ENCODE measurements around the gene BRAP. TPM values are rescaled to one million over a fixed set of nuclear protein-coding genes. Genes with fewer than 3 reads are reported as not detected.

The BRAP gene
- total and polyA plus RNA-seq, 10 of the 15 experiments (the other 5 are each of a cell fraction or from before 2014, with no cell fraction given) = 2.3 to 28.2 (median 17.8) TPM

DNA sequence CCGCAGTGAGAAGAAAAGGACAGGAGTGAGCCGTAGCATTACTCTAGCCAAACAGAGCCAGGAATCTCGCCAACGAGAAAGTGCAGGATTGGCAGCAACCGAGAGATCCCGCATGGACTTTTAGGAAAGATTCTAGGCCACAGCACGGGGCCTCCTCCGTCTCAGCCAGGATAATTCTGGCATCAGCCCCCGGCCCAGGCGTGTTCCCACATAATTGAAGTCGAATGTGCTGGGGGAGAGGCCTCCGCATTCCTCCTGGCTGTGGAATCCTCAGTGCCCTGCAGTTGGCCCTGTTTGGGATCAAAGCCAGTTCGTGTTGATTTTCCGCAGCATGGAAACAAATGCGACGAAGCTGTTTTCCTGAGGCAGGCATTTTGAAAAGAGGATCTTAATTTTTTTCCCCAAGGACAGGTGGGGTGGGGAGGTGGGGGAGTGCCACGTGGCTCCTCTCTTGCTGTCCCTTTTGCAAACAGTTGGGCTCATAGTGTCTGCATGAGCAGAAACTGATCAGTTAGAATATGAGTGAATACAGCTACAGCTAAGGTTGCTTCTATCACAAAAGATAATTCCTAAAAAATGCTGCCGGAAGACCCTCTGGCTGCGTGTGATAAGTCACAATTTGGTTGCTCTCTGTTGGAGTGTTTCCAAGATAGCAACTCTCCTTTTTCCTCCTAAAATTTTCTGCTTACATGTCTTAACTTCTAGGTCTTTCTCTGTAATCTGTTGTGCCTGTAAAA is 49.4 kb downstream of the BRAP start (continued):
- no peak for TF ChIP-seq NFXL1 (IDR thresholded peaks at IDR 0.05; ENCODE audit: borderline replicate concordance)
- no peak for TF ChIP-seq KLF5 (IDR thresholded peaks at IDR 0.05; ENCODE audit: partially characterized antibody)
- TF ChIP-seq, protein P1, sequence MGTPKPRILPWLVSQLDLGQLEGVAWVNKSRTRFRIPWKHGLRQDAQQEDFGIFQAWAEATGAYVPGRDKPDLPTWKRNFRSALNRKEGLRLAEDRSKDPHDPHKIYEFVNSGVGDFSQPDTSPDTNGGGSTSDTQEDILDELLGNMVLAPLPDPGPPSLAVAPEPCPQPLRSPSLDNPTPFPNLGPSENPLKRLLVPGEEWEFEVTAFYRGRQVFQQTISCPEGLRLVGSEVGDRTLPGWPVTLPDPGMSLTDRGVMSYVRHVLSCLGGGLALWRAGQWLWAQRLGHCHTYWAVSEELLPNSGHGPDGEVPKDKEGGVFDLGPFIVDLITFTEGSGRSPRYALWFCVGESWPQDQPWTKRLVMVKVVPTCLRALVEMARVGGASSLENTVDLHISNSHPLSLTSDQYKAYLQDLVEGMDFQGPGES (IDR thresholded peaks at IDR 0.05) = no peak
- no peak for TF ChIP-seq RUNX3 (IDR thresholded peaks at IDR 0.05; ENCODE audit: low read length)
- TF ChIP-seq SPI1 (IDR thresholded peaks at IDR 0.05; ENCODE audit: borderline replicate concordance, insufficient read depth, low read depth, low read length) = no peak
- no peak for TF ChIP-seq DPF2 (IDR thresholded peaks at IDR 0.05)
- no peak for TF ChIP-seq SMAD1 (IDR thresholded peaks at IDR 0.05; ENCODE audit: low read depth, partially characterized antibody)
- TF ChIP-seq, protein P2, sequence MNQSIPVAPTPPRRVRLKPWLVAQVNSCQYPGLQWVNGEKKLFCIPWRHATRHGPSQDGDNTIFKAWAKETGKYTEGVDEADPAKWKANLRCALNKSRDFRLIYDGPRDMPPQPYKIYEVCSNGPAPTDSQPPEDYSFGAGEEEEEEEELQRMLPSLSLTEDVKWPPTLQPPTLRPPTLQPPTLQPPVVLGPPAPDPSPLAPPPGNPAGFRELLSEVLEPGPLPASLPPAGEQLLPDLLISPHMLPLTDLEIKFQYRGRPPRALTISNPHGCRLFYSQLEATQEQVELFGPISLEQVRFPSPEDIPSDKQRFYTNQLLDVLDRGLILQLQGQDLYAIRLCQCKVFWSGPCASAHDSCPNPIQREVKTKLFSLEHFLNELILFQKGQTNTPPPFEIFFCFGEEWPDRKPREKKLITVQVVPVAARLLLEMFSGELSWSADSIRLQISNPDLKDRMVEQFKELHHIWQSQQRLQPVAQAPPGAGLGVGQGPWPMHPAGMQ (IDR thresholded peaks at IDR 0.05; ENCODE audit: borderline replicate concordance) = no peak
- TF ChIP-seq, protein P3, sequence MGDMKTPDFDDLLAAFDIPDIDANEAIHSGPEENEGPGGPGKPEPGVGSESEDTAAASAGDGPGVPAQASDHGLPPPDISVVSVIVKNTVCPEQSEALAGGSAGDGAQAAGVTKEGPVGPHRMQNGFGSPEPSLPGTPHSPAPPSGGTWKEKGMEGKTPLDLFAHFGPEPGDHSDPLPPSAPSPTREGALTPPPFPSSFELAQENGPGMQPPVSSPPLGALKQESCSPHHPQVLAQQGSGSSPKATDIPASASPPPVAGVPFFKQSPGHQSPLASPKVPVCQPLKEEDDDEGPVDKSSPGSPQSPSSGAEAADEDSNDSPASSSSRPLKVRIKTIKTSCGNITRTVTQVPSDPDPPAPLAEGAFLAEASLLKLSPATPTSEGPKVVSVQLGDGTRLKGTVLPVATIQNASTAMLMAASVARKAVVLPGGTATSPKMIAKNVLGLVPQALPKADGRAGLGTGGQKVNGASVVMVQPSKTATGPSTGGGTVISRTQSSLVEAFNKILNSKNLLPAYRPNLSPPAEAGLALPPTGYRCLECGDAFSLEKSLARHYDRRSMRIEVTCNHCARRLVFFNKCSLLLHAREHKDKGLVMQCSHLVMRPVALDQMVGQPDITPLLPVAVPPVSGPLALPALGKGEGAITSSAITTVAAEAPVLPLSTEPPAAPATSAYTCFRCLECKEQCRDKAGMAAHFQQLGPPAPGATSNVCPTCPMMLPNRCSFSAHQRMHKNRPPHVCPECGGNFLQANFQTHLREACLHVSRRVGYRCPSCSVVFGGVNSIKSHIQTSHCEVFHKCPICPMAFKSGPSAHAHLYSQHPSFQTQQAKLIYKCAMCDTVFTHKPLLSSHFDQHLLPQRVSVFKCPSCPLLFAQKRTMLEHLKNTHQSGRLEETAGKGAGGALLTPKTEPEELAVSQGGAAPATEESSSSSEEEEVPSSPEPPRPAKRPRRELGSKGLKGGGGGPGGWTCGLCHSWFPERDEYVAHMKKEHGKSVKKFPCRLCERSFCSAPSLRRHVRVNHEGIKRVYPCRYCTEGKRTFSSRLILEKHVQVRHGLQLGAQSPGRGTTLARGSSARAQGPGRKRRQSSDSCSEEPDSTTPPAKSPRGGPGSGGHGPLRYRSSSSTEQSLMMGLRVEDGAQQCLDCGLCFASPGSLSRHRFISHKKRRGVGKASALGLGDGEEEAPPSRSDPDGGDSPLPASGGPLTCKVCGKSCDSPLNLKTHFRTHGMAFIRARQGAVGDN (IDR thresholded peaks at IDR 0.05) = no peak

Data from GM12878 (cell line).